ENCODE data around the gene FZR1.

FZR1 gene

GRCh38 chr19:3471954-3472655 is 34.0 kb upstream of the FZR1 start:
- DNase-seq (ENCODE audit: low spot score): no peak

GRCh38 chr19:3474010-3474409 is 32.1 kb upstream of the FZR1 start:
- DNase-seq (ENCODE audit: low spot score): no peak

DNA sequence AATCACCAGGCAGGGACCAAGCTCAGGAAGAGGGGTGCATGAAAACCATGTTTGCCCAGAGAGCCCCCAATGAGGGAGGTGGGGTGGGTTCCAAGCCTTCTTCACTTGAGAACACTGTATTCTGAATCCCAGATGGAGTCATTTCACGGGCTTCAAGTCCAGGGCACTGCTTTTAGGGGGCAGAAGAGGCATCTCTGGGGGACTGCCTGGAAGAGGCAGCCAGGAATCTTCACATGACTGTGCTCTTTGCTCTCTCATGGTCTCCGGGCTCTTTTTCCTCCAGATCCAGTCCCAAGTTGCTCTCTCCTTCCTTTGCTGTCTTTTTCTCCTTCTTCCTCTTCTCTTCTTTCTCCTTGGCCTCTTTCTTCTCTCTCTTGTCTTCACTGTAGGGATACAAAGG is 31.5 kb upstream of the FZR1 start:
- DNase-seq (ENCODE audit: low spot score): no peak

DNA sequence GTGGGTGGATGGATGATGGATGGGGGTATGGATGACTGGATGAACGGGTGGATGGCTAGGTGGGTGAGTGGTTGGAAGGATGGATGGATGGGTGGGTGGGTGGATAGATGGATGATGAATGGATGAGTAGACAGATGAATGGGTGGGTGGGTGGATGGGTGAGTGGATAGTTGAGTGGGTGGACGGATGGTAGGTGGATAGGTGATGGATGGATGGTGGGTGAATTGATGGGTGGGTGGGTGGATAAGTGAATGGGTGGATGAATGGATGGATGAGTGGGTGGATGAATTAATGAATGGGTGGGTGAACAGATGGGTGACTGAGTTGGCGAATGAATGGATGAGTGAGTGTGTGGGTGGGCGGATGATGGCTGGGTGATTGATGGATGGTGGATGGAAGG is 30.7 kb upstream of the FZR1 start:
- no peak for DNase-seq (ENCODE audit: low spot score)

DNA sequence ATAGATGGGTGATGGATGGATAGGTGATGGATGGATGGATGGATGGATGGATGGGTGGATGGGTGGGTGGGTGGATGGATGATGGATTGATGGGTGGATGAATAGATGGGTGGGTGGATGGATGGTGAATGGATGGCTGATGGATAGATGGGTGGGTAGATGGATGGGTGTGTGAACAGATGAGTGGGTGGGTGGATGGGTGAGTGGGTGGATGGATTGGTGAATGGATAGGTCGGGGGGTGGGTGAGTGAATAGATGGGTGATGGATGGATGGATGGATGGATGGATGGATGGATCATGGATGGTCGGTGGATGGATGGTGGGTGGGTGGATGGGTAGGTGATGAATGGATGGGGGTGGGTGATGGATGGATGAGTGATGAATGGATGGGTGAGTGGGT is 29.3 kb upstream of the FZR1 start:
- no peak for DNase-seq (ENCODE audit: low spot score)

DNA sequence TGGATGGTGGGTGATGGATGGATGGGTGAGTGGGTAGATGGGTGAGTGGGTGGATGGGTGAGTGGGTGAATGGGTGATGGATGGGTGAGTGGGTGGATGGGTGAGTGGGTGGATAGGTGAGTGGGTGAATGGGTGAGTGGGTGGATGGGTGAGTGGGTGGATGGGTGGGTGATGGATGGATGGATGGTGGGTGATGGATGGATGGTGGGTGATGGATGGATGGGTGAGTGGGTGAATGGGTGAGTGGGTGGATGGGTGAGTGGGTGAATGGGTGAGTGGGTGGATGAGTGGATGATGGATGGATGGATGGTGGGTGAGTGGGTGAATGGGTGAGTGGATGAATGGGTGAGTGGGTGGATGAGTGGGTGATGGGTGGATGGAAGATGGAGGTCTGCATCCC is 28.6 kb upstream of the FZR1 start:
- DNase-seq (ENCODE audit: low spot score): no peak

DNA sequence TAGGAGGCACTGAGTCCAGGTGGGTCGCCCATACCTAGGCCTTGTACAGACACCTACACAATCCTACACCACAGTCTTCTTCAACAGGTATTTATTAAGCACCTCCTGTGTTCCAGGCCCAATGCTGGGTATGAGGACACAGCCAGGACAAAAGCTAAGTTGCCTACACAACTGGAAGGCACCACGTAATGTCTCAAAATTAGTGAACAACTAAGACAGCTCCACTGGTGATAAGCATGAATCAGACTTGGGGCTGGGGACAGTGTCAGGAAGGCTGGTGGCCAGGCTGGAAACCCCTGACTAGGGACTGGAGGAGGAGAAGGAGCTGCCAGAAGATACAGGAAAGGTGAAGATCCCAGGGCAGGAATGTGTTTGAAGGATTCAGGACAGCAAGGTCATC is 28.2 kb upstream of the FZR1 start:
- no peak for DNase-seq (ENCODE audit: low spot score)

GRCh38 chr19:3478409-3479176 is 27.5 kb upstream of the FZR1 start:
- no peak for DNase-seq (ENCODE audit: low spot score)

GRCh38 chr19:3479177-3479833 is 26.8 kb upstream of the FZR1 start:
- DNase-seq (ENCODE audit: low spot score): peak; percentile 52

DNA sequence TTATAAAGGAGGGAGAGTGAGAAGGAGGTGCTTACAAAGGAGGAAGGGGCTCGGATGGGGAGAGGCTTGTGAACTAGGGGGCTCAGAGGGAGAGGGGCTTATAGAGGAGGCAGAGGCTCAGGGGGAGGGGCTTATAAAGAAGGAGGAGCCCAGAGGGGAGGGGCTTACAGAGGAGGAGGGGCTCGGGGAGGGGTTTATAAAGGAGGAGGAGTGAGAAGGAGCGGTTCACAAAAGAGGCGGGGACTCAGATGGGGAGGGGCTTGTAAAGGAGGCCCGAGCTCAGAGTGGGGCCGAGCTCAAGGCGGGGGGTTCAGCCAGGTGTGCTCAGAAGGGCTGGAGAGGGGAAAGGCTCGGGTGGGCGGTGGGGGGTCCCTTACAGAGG is 26.3 kb upstream of the FZR1 start:
- peak; percentile 27 for DNase-seq (ENCODE audit: low spot score)

- DNase-seq (ENCODE audit: low spot score): no peak
Observed at GRCh38 chr19:3480383-3481091, 25.6 kb upstream of the FZR1 start, which contains the start of gene SMIM24. TSS of gene SMIM24 (minus strand) at chr19:3480525. CDS start at chr19:3480463, 62 bp downstream.

GRCh38 chr19:3481241-3482090 is 24.6 kb upstream of the FZR1 start:
- DNase-seq (ENCODE audit: low spot score): no peak

GRCh38 chr19:3482507-3483225 is 23.4 kb upstream of the FZR1 start:
- DNase-seq (ENCODE audit: low spot score): no peak

- no peak for DNase-seq (ENCODE audit: low spot score)
Observed at GRCh38 chr19:3483226-3483628, 22.9 kb upstream of the FZR1 start, which contains the start of gene SMIM44. TSS of gene SMIM44 (minus strand) at chr19:3483441. CDS start at chr19:3483403, 38 bp downstream.

- no peak for DNase-seq (ENCODE audit: low spot score)
Observed at GRCh38 chr19:3491396-3492119, 14.6 kb upstream of the FZR1 start.

DNA sequence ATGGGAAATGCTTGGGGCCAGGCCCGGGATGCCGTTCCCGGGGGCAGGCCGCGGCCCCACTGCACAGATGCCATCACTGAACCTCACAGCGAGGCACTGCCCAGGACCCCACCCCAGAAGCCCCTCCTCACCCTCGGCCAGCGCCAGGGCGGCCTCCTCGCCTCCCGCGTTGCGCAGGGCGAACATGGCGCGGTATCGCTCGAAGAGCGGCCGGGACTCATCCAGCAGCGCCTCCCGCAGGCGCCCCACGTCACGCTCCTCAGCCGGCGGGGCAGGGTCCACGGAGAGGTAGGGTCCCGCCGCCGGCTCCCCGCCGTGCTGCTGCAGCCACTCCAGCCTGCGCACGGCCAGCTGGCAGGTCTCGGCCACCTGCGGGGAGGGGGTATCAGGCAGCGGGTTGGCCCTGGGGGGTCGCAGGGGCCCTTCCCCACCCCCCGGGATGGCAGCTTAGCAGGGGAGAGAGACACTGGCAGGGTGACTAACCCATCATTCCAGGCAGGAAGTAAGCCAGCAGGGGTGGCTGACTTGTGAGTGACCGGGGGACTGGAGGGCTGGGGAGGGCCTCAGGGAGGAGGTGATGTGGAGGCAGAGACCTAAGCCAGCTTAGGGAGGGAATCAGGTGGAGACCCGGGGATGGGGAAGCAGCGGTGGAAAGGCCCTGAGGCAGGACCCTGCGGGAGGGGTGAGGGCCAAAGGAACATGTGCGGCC is 13.8 kb upstream of the FZR1 start:
- DNase-seq (ENCODE audit: low spot score): no peak

- DNase-seq (ENCODE audit: low spot score): no peak
Observed at GRCh38 chr19:3492919-3493318, 13.2 kb upstream of the FZR1 start.

DNA sequence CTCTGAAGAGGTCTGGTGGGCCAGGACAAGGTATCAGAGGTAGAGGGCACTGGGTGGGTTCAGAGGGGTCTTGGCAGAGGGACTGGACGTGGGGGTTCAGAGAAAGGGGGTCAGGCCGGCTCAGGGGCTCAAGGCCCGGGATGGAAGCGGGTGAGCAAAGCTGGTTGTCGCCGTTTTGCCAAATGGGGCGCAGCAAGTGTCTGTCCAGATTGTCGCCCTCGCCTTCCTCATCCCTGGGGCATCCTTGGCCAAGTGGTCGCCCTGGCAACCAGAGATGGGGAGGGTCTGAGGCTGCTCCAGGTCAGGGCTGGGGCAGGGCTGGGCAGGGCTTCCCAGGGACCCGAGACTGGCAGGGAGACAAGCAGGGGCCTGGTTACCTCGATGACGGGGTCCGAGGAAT is 12.5 kb upstream of the FZR1 start:
- no peak for DNase-seq (ENCODE audit: low spot score)

GRCh38 chr19:3494051-3494450 is 12.1 kb upstream of the FZR1 start:
- no peak for DNase-seq (ENCODE audit: low spot score)

Measured in SK-N-DZ (cell line).